GM11168 (cell line): Measurements from ENCODE around the gene ZP4.

Experiments
- in situ Hi-C: fragments of 300-500 bp; cut with MboI; formaldehyde crosslinking; loops from one replicate; pipeline ENCODE4 v1.12.0; 2022; ENCODE audit warnings: low sequenced_read_pairs; ENCODE audit not compliant: unreplicated experiment

ZP4 gene

DNA sequence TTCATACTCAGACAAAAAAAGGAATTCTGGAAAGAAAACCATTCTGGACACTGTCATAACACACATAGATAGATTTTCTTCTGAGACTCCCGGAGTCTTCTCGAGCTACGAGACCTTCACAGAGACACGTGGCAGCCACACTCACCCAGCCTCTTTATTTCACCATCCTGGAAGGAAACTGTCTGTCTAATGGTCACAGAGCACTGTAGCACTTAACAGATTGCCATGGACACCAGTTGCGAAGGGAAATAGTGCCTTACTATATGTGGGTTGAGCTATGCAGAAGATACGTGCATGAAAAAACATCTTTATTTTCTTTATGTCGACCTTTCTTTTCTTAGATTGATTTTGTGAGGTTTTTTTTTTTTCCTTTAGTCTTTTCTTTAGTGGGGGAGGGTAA is 57.9 kb downstream of the ZP4 start:
- in situ Hi-C loops: no loop called here
